K562 (cell line): Measurements from ENCODE around the gene TCF15. TPM values are rescaled to one million over a fixed set of nuclear protein-coding genes. Genes with fewer than 3 reads are reported as not detected.
A peak's percentile ranks its signal among the peaks of the same experiment; 100 is the strongest.

Experiments
- MGA ChIP-seq: fragments of 450-650 bp; IDR thresholded peaks from 2 replicates; pipeline ENCODE4 v1.6.1; 2016; ENCODE audit warnings: mild to moderate bottlenecking, moderate library complexity
- polyA plus RNA-seq, 8 experiments: library from polyadenylated mRNA; depleted of rRNA in 4 of 8; stranded (reverse) in 5 of 8; unstranded in 3 of 8; fragments of >200 nt; fragmentation: Nextera tagmentation in 2 of 8; fragmentation: Illumina TruSeq in 1 of 8; extraction: Ambion mirVana in 2 of 8; extraction: Trizol in 1 of 8; gene quantifications; 2 replicates each; pipeline versions ENCODE4 v1.2.1 to v1.2.3, GENCODE V29; 2011 to 2014; ENCODE audit warnings: inconsistent platforms in 1 of 8, missing spikeins in 1 of 8
- total RNA-seq, 7 experiments: library from RNA; depleted of rRNA in 6 of 7; stranded (reverse); fragments of >200 nt in 6 of 7; fragmentation: Illumina TruSeq in 2 of 7; extraction: Trizol in 2 of 7; gene quantifications; 2 replicates each; pipeline versions ENCODE4 v1.2.1 to v1.2.3, GENCODE V29; 2011 to 2021; ENCODE audit warnings: low replicate concordance in 1 of 7

The TCF15 gene
- total and polyA plus RNA-seq, 9 of the 15 experiments (the other 6 are each of a cell fraction or from before 2014, with no cell fraction given) = 0.04 to 5.0 (median 1.2) TPM

- peak; percentile 89 for TF ChIP-seq MGA
These were observed 25.7 kb downstream of the TCF15 start (continued) for GRCh38 chr20:584161-584970.
